Stomach smooth muscle (tissue), 2 donors: Measurements from ENCODE around the gene CCDC83.

Experiments
- H3K27ac ChIP-seq: one replicate; pipeline ENCODE4 v1.7.0; 2013; ENCODE audit warnings: mild to moderate bottlenecking, low read length, inconsistent platforms
- H3K27me3 ChIP-seq, 2 donors: one replicate each; pipeline ENCODE4 v1.7.0; 2013; ENCODE audit warnings: low read length in 2 of 2; ENCODE audit not compliant: insufficient read depth in 2 of 2, control insufficient read depth in 1 of 2
- H3K36me3 ChIP-seq, 2 donors: one replicate each; pipeline ENCODE4 v1.7.0; 2013; ENCODE audit warnings: low read length in 2 of 2; ENCODE audit not compliant: control insufficient read depth in 2 of 2, insufficient read depth in 2 of 2
- H3K4me1 ChIP-seq: one replicate; pipeline ENCODE4 v1.7.0; 2013; ENCODE audit warnings: low read length; ENCODE audit not compliant: control insufficient read depth, insufficient read depth
- H3K4me3 ChIP-seq, 2 donors: one replicate each; pipeline ENCODE4 v1.7.0; 2013; ENCODE audit warnings: low read length in 2 of 2
- H3K9ac ChIP-seq, 2 donors: one replicate each; pipeline ENCODE4 v1.7.0; 2013; ENCODE audit warnings: low read length in 2 of 2, mild to moderate bottlenecking in 1 of 2
- H3K9me3 ChIP-seq, 2 donors: one replicate each; pipeline ENCODE4 v1.7.0; 2013; ENCODE audit warnings: low read length in 2 of 2; ENCODE audit not compliant: control insufficient read depth in 2 of 2
- donor health status: healthy.
- donor health status: Pancreatic carcinoma.

CCDC83 gene

GRCh38 chr11:85855341-85855656 lies at the start of gene CCDC83:
CCDC83 (plus strand) TSS chr11:85855383; CDS start chr11:85865124, 9,741 bp downstream.
- Histone ChIP-seq H3K9me3 (no peaks in the 10 kb centered on the region), H3K36me3 (no peaks in the 10 kb centered on the region), H3K27ac (peak within 1 kb of the TSS; percentile 70), H3K4me1 (peaks cover 9% of the 10 kb centered on the region), H3K4me3 (peak within 1 kb of the TSS; percentile 91 to 94), H3K27me3 (no peaks in the 10 kb centered on the region), H3K9ac (peak within 1 kb of the TSS; percentile 88 to 94)

DNA sequence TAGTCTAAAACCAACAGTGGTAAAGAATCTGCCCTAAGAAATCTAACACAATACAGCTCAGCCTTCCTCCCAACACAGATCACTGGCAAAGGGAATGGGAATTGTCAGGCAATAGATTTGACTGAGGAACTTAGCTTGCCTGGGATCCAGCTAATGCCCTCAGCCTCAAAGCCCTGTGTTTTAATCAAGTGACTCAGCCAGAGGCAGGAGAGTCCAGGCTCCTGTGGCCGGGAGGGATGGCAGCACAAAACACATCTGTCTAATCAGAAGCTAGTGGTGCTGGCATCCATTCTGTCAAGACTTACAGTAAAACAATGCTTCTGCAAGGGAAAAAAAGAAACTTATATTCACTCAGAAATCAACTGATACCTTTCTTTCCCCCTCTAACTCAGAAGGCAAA lies 49.8 kb upstream of the CCDC83 start:
- Histone ChIP-seq H3K4me1 (peaks cover under 1% of the 10 kb centered on the region), H3K36me3 (no peaks in the 10 kb centered on the region), H3K27ac (no peak overlapping the region), H3K4me3 (no peak overlapping the region), H3K9ac (no peak overlapping the region), H3K27me3 (peaks cover 0 to 2% of the 10 kb centered on the region in 2 donors), H3K9me3 (no peaks in the 10 kb centered on the region)

- Histone ChIP-seq H3K9ac (no peak overlapping the region), H3K27ac (no peak overlapping the region), H3K4me3 (no peak overlapping the region)
Observed at GRCh38 chr11:85806016-85806415, 49.2 kb upstream of the CCDC83 start.

DNA sequence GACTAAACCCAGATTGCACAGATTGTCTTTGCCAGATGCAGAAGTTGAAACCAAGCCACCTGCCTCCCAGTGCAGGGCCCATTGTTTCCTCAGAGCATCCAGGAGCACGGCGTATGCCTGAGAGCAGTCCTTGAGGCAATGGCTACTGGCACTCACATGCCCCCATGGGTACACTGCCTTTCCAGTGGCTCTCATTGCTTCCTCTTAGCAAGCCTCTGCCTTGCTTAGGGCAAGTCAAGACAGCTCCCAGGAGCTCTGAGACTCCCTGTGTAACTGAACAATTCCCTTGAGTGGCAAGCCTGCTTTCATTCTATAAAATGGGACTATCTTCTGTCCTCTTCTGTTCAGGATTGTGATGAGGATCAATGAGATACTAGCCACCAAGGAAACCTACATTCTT lies 48.3 kb upstream of the CCDC83 start:
- Histone ChIP-seq H3K9ac (no peak overlapping the region), H3K27ac (no peak overlapping the region), H3K27me3 (no peaks in the 10 kb centered on the region)

More at GRCh38 chr11:85806016-85806415, 49.2 kb upstream of the CCDC83 start:
- no peaks in the 10 kb centered on the region for H3K36me3 ChIP-seq
- H3K27me3 ChIP-seq: no peaks in the 10 kb centered on the region
- peaks cover 6% of the 10 kb centered on the region for H3K4me1 ChIP-seq
- no peaks in the 10 kb centered on the region for H3K9me3 ChIP-seq

DNA sequence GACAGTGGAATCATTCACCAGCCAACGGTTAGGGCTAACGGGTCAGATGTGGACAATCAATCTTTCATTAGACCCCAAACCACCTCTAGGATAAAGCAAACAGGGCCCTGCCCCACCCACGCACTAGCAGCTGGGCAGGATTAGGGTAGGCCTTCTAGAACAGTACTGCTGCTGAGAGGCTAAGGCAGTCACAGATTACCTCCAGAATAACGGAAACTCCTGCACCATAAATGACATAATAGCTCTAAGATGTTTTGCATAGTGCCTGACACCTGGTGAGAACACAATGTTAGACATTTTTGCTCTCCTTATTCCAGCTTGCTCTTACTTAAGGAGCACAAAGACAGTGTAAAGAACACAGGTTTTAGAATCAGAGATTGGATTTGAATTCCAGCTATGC lies 46.0 kb upstream of the CCDC83 start:
- peak overlapping the region in 1 of 2 donors; percentile 15 for H3K4me3 ChIP-seq
- H3K9ac ChIP-seq: no peak overlapping the region

More for the DNA sequence above, 48.3 kb upstream of the CCDC83 start:
- Histone ChIP-seq H3K9me3 (no peaks in the 10 kb centered on the region), H3K36me3 (no peaks in the 10 kb centered on the region), H3K4me1 (peaks cover 12% of the 10 kb centered on the region), H3K4me3 (no peak overlapping the region)

DNA sequence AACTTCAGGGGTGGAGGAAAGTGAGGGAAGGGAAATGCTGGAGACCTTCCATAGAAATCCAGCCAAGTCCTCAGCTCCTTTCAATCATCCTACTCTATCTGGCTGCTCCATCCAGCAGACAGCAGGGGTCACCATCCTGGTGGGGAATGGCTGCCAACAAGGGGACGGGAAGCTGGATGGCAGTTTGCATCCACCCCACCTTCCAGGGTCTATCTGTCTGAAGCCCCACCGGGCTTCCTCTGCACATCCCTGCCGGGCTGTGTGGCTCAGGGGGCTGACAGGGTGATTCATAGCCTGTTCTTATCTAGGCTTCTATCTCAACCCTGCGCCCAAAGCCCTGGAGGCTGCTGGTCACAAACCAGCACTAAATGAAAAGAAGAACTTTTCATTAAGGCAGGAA lies 45.3 kb upstream of the CCDC83 start:
- H3K9me3 ChIP-seq: no peaks in the 10 kb centered on the region
- H3K27ac ChIP-seq: no peak overlapping the region
- H3K27me3 ChIP-seq: no peaks in the 10 kb centered on the region
- peak overlapping the region in 1 of 2 donors; percentile 79 for H3K4me3 ChIP-seq
- H3K36me3 ChIP-seq: no peaks in the 10 kb centered on the region
- peaks cover 12% of the 10 kb centered on the region for H3K4me1 ChIP-seq
- no peak overlapping the region for H3K9ac ChIP-seq

More for the DNA sequence above, 46.0 kb upstream of the CCDC83 start:
- H3K4me1 ChIP-seq: peaks cover 12% of the 10 kb centered on the region
- no peaks in the 10 kb centered on the region for H3K27me3 ChIP-seq
- H3K9me3 ChIP-seq: no peaks in the 10 kb centered on the region
- no peak overlapping the region for H3K27ac ChIP-seq
- H3K36me3 ChIP-seq: no peaks in the 10 kb centered on the region

GRCh38 chr11:85810521-85810870 lies 44.7 kb upstream of the CCDC83 start:
- H3K9me3 ChIP-seq: no peaks in the 10 kb centered on the region
- peak overlapping the region; percentile 69 to 72 for H3K9ac ChIP-seq
- peaks cover 12% of the 10 kb centered on the region for H3K4me1 ChIP-seq

GRCh38 chr11:85810871-85811611 lies 44.1 kb upstream of the CCDC83 start, which contains the start of gene SYTL2:
SYTL2 (minus strand) TSS chr11:85811141; CDS start chr11:85757725, 53,416 bp downstream.
- Histone ChIP-seq H3K27me3 (no peaks in the 10 kb centered on the region), H3K36me3 (no peaks in the 10 kb centered on the region), H3K4me3 (peak within 1 kb of the TSS; percentile 79 to 93), H3K9me3 (no peaks in the 10 kb centered on the region), H3K4me1 (peaks cover 12% of the 10 kb centered on the region), H3K9ac (peak within 1 kb of the TSS; percentile 69 to 72), H3K27ac (no peak within 1 kb of the TSS)

More at GRCh38 chr11:85810521-85810870, 44.7 kb upstream of the CCDC83 start:
- H3K27ac ChIP-seq: no peak overlapping the region
- H3K4me3 ChIP-seq: peak overlapping the region; percentile 79 to 93
- H3K27me3 ChIP-seq: no peaks in the 10 kb centered on the region
- H3K36me3 ChIP-seq: no peaks in the 10 kb centered on the region

DNA sequence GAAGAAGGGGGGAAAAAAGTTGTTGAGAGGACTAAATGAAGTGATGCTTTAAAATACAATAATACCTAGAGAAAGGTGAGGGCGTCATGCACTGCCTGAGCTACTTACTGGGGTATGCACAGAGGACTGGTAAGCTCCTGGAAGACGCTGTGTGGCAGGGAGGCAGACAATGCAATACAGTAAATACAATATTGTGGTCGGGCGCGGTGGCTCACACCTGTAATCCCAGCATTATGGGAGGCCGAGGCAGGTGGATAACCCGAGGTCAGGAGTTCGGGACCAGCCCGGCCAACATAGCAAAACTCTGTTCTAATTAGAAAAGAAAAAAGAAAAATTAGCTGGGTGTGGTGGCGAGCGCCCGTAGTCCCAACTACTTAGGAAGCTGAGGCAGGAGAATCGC lies 43.6 kb upstream of the CCDC83 start:
- Histone ChIP-seq H3K9me3 (no peaks in the 10 kb centered on the region), H3K36me3 (no peaks in the 10 kb centered on the region), H3K9ac (peak overlapping the region; percentile 58 to 69), H3K4me3 (peak overlapping the region; percentile 79 to 93), H3K4me1 (peaks cover 12% of the 10 kb centered on the region), H3K27me3 (no peaks in the 10 kb centered on the region), H3K27ac (no peak overlapping the region)

DNA sequence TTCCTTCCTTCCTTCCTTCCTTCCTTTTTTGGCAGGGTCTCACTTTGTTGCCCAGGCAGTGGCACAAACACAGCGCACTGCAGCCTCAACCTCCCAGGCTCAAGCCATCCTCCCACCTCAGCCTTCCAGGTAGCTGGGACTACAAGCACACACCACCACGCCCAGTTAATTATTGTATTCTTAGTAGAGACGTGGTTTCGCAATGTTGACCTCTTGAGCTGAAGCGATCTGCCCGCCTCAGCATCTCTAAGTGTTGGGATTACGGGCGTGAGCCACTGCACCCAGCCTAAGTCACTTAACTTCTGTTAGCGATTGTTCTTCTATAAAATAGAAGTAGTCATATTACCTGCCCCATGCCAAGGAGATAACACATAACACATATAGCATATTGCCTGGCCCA lies 41.5 kb upstream of the CCDC83 start:
- H3K9ac ChIP-seq: no peak overlapping the region
- H3K27ac ChIP-seq: no peak overlapping the region
- no peaks in the 10 kb centered on the region for H3K36me3 ChIP-seq
- H3K4me3 ChIP-seq: no peak overlapping the region
- no peaks in the 10 kb centered on the region for H3K27me3 ChIP-seq
- H3K9me3 ChIP-seq: no peaks in the 10 kb centered on the region
- H3K4me1 ChIP-seq: peaks cover 12% of the 10 kb centered on the region

DNA sequence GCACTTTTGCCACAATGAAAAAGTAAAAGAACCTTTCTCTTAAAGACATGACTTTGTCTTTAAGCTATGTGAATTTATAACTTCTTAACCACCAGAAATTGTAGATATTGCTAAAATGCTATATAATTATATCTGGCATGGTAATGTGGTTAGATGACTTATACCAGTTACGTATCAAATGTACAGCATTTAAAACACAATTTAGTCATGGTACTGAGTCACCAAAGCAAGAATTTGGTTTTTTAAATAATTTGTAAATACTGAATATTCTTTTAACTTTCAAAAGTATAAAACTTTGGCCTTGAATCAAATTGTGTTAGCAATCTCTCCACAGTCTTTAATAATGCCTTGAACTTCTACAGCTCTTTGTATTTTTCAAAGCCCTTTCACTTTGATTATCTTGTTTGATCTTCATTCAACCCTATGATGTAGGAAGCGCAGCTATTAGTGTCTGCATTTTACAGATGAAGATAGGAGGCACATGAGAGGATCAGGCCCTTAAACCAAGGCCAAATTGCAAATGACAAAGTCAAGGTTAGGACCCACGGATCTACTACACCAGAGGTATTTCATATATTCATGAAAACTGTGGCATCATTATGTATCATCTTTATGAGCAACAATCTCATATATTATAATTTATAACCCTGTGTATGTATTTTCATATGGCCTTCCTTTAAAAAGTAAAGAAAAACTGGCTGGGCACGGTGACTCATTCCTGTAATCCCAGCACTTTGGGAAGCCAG lies 39.8 kb upstream of the CCDC83 start:
- Histone ChIP-seq H3K27me3 (no peaks in the 10 kb centered on the region), H3K9ac (no peak overlapping the region), H3K9me3 (no peaks in the 10 kb centered on the region), H3K4me3 (no peak overlapping the region), H3K27ac (no peak overlapping the region), H3K36me3 (no peaks in the 10 kb centered on the region), H3K4me1 (peaks cover 12% of the 10 kb centered on the region)
